ENCODE data around the gene SMYD3. TPM values are rescaled to one million over a fixed set of nuclear protein-coding genes. Genes with fewer than 3 reads are reported as not detected.

SMYD3 gene
- total and polyA plus RNA-seq, 10 of the 15 experiments (the other 5 are each of a cell fraction or from before 2014, with no cell fraction given), result 18.3 to 54.0 (median 24.8) TPM

GRCh38 chr1:246002725-246003441 lies 504.2 kb downstream of the SMYD3 start (continued):
- TF ChIP-seq RBBP5 (conservative IDR thresholded peaks at IDR 0.05), result no peak
- TF ChIP-seq, protein P1, sequence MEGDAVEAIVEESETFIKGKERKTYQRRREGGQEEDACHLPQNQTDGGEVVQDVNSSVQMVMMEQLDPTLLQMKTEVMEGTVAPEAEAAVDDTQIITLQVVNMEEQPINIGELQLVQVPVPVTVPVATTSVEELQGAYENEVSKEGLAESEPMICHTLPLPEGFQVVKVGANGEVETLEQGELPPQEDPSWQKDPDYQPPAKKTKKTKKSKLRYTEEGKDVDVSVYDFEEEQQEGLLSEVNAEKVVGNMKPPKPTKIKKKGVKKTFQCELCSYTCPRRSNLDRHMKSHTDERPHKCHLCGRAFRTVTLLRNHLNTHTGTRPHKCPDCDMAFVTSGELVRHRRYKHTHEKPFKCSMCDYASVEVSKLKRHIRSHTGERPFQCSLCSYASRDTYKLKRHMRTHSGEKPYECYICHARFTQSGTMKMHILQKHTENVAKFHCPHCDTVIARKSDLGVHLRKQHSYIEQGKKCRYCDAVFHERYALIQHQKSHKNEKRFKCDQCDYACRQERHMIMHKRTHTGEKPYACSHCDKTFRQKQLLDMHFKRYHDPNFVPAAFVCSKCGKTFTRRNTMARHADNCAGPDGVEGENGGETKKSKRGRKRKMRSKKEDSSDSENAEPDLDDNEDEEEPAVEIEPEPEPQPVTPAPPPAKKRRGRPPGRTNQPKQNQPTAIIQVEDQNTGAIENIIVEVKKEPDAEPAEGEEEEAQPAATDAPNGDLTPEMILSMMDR (IDR thresholded peaks at IDR 0.05 in 2 of 3, conservative IDR thresholded peaks at IDR 0.05 in 1 of 3; ENCODE audit: control insufficient read depth in 2 of 3, extremely low read depth in 1 of 3, insufficient read depth in 1 of 3, low read depth in 3 of 3, low read length in 3 of 3), result peak; percentile 77 to 91 (median 82)
- TF ChIP-seq CBX5 (IDR thresholded peaks at IDR 0.05; ENCODE audit: low read depth), result no peak
- TF ChIP-seq ZNF384 (IDR thresholded peaks at IDR 0.05; ENCODE audit: borderline replicate concordance, low read depth, low read length), result no peak
- TF ChIP-seq IRF4 (IDR thresholded peaks at IDR 0.05; ENCODE audit: low read depth, low read length), result 0 out of 2 replicates have a peak, but pooled peaks have one; percentile 12
- peak; percentile 46; the same call in 1 of the 2 replicates for TF ChIP-seq MLLT1 (IDR thresholded peaks at IDR 0.05)
- TF ChIP-seq SPI1 (IDR thresholded peaks at IDR 0.05; ENCODE audit: borderline replicate concordance, insufficient read depth, low read depth, low read length), result no peak
- TF ChIP-seq SRF (IDR thresholded peaks at IDR 0.05; ENCODE audit: low read depth in 2 of 2, low read length in 2 of 2), result no peak
- TF ChIP-seq YY1 (IDR thresholded peaks at IDR 0.05; ENCODE audit: low read depth, low read length), result peak; percentile 57; the same call in 1 of the 2 replicates
- TF ChIP-seq TCF12 (IDR thresholded peaks at IDR 0.05; ENCODE audit: low read depth, low read length), result no peak
- no peak for TF ChIP-seq EZH2 (IDR thresholded peaks at IDR 0.05; ENCODE audit: borderline replicate concordance, control insufficient read depth, low read depth, low read length)
- no peak for TF ChIP-seq ZNF24 (IDR thresholded peaks at IDR 0.05)
- TF ChIP-seq, protein P2, sequence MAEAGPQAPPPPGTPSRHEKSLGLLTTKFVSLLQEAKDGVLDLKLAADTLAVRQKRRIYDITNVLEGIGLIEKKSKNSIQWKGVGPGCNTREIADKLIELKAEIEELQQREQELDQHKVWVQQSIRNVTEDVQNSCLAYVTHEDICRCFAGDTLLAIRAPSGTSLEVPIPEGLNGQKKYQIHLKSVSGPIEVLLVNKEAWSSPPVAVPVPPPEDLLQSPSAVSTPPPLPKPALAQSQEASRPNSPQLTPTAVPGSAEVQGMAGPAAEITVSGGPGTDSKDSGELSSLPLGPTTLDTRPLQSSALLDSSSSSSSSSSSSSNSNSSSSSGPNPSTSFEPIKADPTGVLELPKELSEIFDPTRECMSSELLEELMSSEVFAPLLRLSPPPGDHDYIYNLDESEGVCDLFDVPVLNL (IDR thresholded peaks at IDR 0.05; ENCODE audit: low read depth, low read length), result no peak
- TF ChIP-seq SREBF2 (IDR thresholded peaks at IDR 0.05; ENCODE audit: low read length), result no peak
- peak; percentile 99 for TF ChIP-seq SMC3 (IDR thresholded peaks at IDR 0.05; ENCODE audit: borderline replicate concordance, low read length)
- TF ChIP-seq TCF3 (IDR thresholded peaks at IDR 0.05; ENCODE audit: borderline replicate concordance, insufficient read depth, low read depth, low read length), result no peak
